CD4-positive, CD25-positive, alpha-beta regulatory T cell (primary cell): ENCODE measurements around the gene VCAN. TPM values are rescaled to one million over a fixed set of nuclear protein-coding genes. Genes with fewer than 3 reads are reported as not detected.
"Not testable (repeated sequence)": the region's sequence is repeated elsewhere in the genome, so short reads cannot be mapped to it uniquely, and the experiment has no call there.

Source experiments
- ATAC-seq, 2 donors: fragments of 150-1000 bp; cut with Tn5 transposase; one replicate each; pipeline ENCODE4 v1.10.0; 2021; ENCODE audit warnings: low read depth in 2 of 2, moderate number of reproducible peaks in 2 of 2, moderate library complexity in 1 of 2
- DNase-seq, 3 donors: peaks; one replicate each; pipeline versions ENCODE4 v3.0.0 to v3.0.0-alpha.2; 2012 to 2022; ENCODE audit warnings: mixed read lengths in 1 of 3
- H3K27ac ChIP-seq: one replicate; pipeline ENCODE4 v1.7.0; 2013; ENCODE audit warnings: mild to moderate bottlenecking, low read length; ENCODE audit not compliant: insufficient read depth, poor library complexity, severe bottlenecking
- H3K27me3 ChIP-seq: one replicate; pipeline ENCODE4 v1.7.0; 2013; ENCODE audit warnings: low read length; ENCODE audit not compliant: control insufficient read depth, insufficient read depth
- H3K36me3 ChIP-seq: one replicate; pipeline ENCODE4 v1.7.0; 2013; ENCODE audit warnings: mild to moderate bottlenecking, low read length, moderate library complexity; ENCODE audit not compliant: control insufficient read depth, insufficient read depth
- H3K4me1 ChIP-seq: 2 replicates; pipeline ENCODE4 v1.7.0; 2013; ENCODE audit warnings: mild to moderate bottlenecking, low read length; ENCODE audit not compliant: insufficient read depth, control insufficient read depth, poor library complexity, severe bottlenecking
- H3K4me3 ChIP-seq: one replicate; pipeline ENCODE4 v1.7.0; 2013; ENCODE audit warnings: low read depth, mild to moderate bottlenecking, low read length, moderate library complexity
- H3K9me3 ChIP-seq, 2 experiments: 1 replicate in 1 of 2; 2 replicates in 1 of 2; pipeline ENCODE4 v1.7.0; 2013; ENCODE audit warnings: low read length in 2 of 2, mild to moderate bottlenecking in 1 of 2, moderate library complexity in 1 of 2; ENCODE audit not compliant: control insufficient read depth in 2 of 2
- H3K27ac Mint-ChIP-seq, 3 donors: one replicate each; pipeline ENCODE4 v1.8.0; 2020 to 2022; ENCODE audit warnings: mild to moderate bottlenecking in 3 of 3, mixed read lengths in 3 of 3, moderate library complexity in 2 of 3
- H3K27me3 Mint-ChIP-seq: one replicate; pipeline ENCODE4 v1.8.0; 2022; ENCODE audit warnings: mild to moderate bottlenecking, mixed read lengths
- H3K36me3 Mint-ChIP-seq: one replicate; pipeline ENCODE4 v1.8.0; 2020; ENCODE audit warnings: mixed read lengths
- H3K4me1 Mint-ChIP-seq, 4 donors: one replicate each; pipeline ENCODE4 v1.8.0; 2020 to 2022; ENCODE audit warnings: mixed read lengths in 4 of 4, mild to moderate bottlenecking in 1 of 4
- H3K4me3 Mint-ChIP-seq, 4 donors: one replicate each; pipeline ENCODE4 v1.8.0; 2020 to 2022; ENCODE audit warnings: mild to moderate bottlenecking in 4 of 4, mixed read lengths in 4 of 4, moderate library complexity in 3 of 4
- H3K9me3 Mint-ChIP-seq, 7 donors: one replicate each; pipeline ENCODE4 v1.8.0; 2020 to 2022; ENCODE audit warnings: mixed read lengths in 7 of 7, mild to moderate bottlenecking in 3 of 7, moderate library complexity in 2 of 7
- polyA plus RNA-seq, 4 donors: library from polyadenylated mRNA; unstranded; fragments of 300-500 nt; fragmentation: Illumina TruSeq; gene quantifications; one replicate each; pipeline ENCODE4 v1.2.3, GENCODE V29; 2021
- total RNA-seq: library from RNA; stranded (reverse); gene quantifications from one replicate; pipeline ENCODE4 v1.2.3, GENCODE V29; 2022

Gene VCAN
- total and polyA plus RNA-seq, 5 donors from 2014 or later, result 0.20 to 0.85 (median 0.40) TPM; not detected in 2

DNA sequence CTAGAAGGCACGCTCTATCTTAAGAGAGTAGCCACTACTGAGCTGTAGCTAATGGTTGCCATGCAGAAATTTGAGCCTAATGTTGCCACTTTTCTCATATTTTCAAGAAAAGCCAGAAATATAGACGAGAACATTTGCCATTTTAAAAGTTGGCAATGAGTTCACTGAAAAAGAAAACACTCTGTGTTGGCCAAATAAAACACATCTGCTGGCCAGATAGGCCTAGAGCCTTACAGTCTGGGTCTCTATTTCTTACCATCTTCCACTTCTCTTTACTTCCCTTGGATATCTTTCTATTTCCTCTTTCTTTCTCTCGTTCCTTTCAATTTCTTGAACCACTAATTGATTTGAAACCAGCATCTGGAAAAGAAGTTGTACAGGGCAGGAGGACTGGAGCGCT, 36.6 kb upstream of the VCAN start:
- Mint-ChIP-seq H3K27ac (no peak overlapping the region), H3K9me3 (peaks cover 0 to 4% (median 1%) of the 10 kb centered on the region in 7 donors), H3K4me3 (no peak overlapping the region), H3K4me1 (peaks cover 0 to 3% (median 0%) of the 10 kb centered on the region in 4 donors), H3K27me3 (no peaks in the 10 kb centered on the region), H3K36me3 (no peaks in the 10 kb centered on the region)
- ATAC-seq (no peak), DNase-seq (no peak)
- Histone ChIP-seq H3K36me3 (no peaks in the 10 kb centered on the region), H3K27me3 (no peaks in the 10 kb centered on the region), H3K4me3 (no peak overlapping the region), H3K27ac (no peak overlapping the region), H3K9me3 (no peaks in the 10 kb centered on the region), H3K4me1 (no peaks in the 10 kb centered on the region)

DNA sequence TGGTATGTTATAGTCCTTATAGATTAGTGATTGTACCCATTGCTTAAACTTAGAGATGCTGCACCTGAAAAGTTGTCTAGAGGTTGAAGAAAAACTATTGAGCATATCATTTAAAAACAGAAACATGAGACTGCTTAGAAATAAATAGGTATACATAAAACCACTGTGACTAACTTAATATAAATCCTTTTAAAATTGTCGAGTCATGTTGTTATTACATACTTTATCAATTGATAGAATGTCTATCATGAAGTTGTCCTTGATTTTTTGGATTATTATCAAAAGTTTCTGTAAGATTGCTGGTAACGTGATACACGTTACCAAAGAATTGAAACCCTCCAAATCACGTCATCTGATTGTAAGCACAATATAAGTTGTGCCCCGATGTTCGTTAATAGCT, 35.3 kb upstream of the VCAN start:
- Histone ChIP-seq H3K9me3 (no peaks in the 10 kb centered on the region), H3K36me3 (no peaks in the 10 kb centered on the region), H3K4me1 (no peaks in the 10 kb centered on the region), H3K4me3 (no peak overlapping the region), H3K27ac (no peak overlapping the region), H3K27me3 (no peaks in the 10 kb centered on the region)
- Mint-ChIP-seq H3K4me3 (no peak overlapping the region), H3K27ac (no peak overlapping the region), H3K27me3 (no peaks in the 10 kb centered on the region), H3K36me3 (no peaks in the 10 kb centered on the region), H3K4me1 (no peaks in the 10 kb centered on the region), H3K9me3 (peaks cover 0 to 4% (median 1%) of the 10 kb centered on the region in 7 donors)
- ATAC-seq (no peak), DNase-seq (no peak)

GRCh38 chr5:83437697-83438096, 33.8 kb upstream of the VCAN start:
- H3K27ac ChIP-seq, H3K27me3 ChIP-seq, H3K4me3 ChIP-seq, H3K4me3 Mint-ChIP-seq, DNase-seq, H3K36me3 Mint-ChIP-seq, H3K4me1 ChIP-seq, H3K27ac Mint-ChIP-seq, H3K27me3 Mint-ChIP-seq, ATAC-seq, H3K4me1 Mint-ChIP-seq, H3K9me3 ChIP-seq, H3K36me3 ChIP-seq, H3K9me3 Mint-ChIP-seq: not testable (repeated sequence)

GRCh38 chr5:83440826-83441225, 30.7 kb upstream of the VCAN start:
- H3K27me3 ChIP-seq, result no peaks in the 10 kb centered on the region
- Mint-ChIP-seq H3K9me3 (peaks cover 0 to 4% (median 1%) of the 10 kb centered on the region in 7 donors), H3K27ac (no peak overlapping the region), H3K4me3 (no peak overlapping the region), H3K36me3 (no peaks in the 10 kb centered on the region), H3K4me1 (no peaks in the 10 kb centered on the region), H3K27me3 (peaks cover 7% of the 10 kb centered on the region)
- ATAC-seq (no peak), DNase-seq (no peak)
- H3K4me3 ChIP-seq, result no peak overlapping the region
- no peaks in the 10 kb centered on the region for H3K9me3 ChIP-seq
- no peak overlapping the region for H3K27ac ChIP-seq
- no peaks in the 10 kb centered on the region for H3K36me3 ChIP-seq
- H3K4me1 ChIP-seq, result no peaks in the 10 kb centered on the region

GRCh38 chr5:83441747-83442146, 29.8 kb upstream of the VCAN start:
- Mint-ChIP-seq H3K27me3 (peaks cover 11% of the 10 kb centered on the region), H3K36me3 (no peaks in the 10 kb centered on the region), H3K27ac (no peak overlapping the region), H3K9me3 (peaks cover 0 to 2% (median under 1%) of the 10 kb centered on the region in 7 donors), H3K4me1 (no peaks in the 10 kb centered on the region), H3K4me3 (no peak overlapping the region)
- H3K4me3 ChIP-seq, result no peak overlapping the region
- no peak for ATAC-seq
- H3K27ac ChIP-seq, result no peak overlapping the region
- no peaks in the 10 kb centered on the region for H3K36me3 ChIP-seq
- no peaks in the 10 kb centered on the region for H3K4me1 ChIP-seq
- no peaks in the 10 kb centered on the region for H3K9me3 ChIP-seq
- no peak for DNase-seq
- no peaks in the 10 kb centered on the region for H3K27me3 ChIP-seq

GRCh38 chr5:83443534-83443933, 28.0 kb upstream of the VCAN start:
- Mint-ChIP-seq H3K9me3 (peaks cover 0 to 2% (median 0%) of the 10 kb centered on the region in 7 donors), H3K4me1 (no peaks in the 10 kb centered on the region), H3K4me3 (no peak overlapping the region), H3K27ac (no peak overlapping the region), H3K36me3 (no peaks in the 10 kb centered on the region), H3K27me3 (peaks cover 11% of the 10 kb centered on the region)
- Histone ChIP-seq H3K27ac (no peak overlapping the region), H3K4me1 (no peaks in the 10 kb centered on the region), H3K9me3 (no peaks in the 10 kb centered on the region), H3K27me3 (no peaks in the 10 kb centered on the region), H3K4me3 (no peak overlapping the region), H3K36me3 (no peaks in the 10 kb centered on the region)
- no peak for ATAC-seq
- DNase-seq, result no peak

- no peaks in the 10 kb centered on the region for H3K9me3 ChIP-seq
- H3K4me1 ChIP-seq, result no peaks in the 10 kb centered on the region
- H3K4me3 Mint-ChIP-seq, result no peak overlapping the region
- no peaks in the 10 kb centered on the region for H3K9me3 Mint-ChIP-seq
- H3K36me3 Mint-ChIP-seq, result no peaks in the 10 kb centered on the region
- H3K27ac Mint-ChIP-seq, result no peak overlapping the region
- H3K36me3 ChIP-seq, result no peaks in the 10 kb centered on the region
- no peak for ATAC-seq
- H3K4me3 ChIP-seq, result no peak overlapping the region
- peaks cover 11% of the 10 kb centered on the region for H3K27me3 Mint-ChIP-seq
- no peak overlapping the region for H3K27ac ChIP-seq
- H3K27me3 ChIP-seq, result no peaks in the 10 kb centered on the region
- H3K4me1 Mint-ChIP-seq, result no peaks in the 10 kb centered on the region
- no peak for DNase-seq
Observed at GRCh38 chr5:83444445-83444844, 27.1 kb upstream of the VCAN start.

DNA sequence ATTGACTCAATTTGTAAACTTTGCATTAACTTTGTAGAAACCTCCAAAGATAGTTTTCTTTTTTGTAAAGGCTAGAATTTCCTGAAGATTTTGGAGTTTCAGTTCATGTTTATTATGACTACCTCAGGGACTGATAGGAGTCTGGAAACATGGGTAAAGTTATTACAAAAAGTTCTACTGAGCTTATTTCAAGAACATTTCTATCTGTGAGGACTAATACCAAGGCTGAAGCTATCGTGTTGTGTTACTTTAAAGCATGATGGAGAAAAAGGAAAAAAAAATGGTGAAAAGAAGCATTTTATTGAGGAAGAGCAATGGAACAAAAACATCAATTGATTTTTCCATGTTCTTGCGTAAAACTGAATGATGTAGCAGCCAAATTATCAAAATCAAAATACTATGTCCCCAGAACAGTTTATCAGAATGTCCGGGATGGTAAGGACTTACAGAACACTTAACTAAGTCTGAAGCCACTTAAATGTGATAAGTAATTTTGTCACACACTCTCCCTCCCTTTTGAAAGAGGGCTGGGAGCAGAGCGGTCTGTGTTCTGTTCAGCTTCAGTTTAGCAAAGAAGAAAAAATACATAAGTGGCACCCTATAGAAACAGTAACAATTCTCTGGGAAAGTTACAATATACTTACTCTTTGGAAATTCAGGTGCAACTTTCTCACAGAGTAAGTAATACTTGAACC, 25.1 kb upstream of the VCAN start:
- Histone ChIP-seq H3K27ac (no peak overlapping the region), H3K27me3 (no peaks in the 10 kb centered on the region), H3K9me3 (no peaks in the 10 kb centered on the region), H3K4me1 (no peaks in the 10 kb centered on the region), H3K36me3 (no peaks in the 10 kb centered on the region), H3K4me3 (no peak overlapping the region)
- Mint-ChIP-seq H3K27ac (no peak overlapping the region), H3K9me3 (peaks cover 0 to 2% (median 0%) of the 10 kb centered on the region in 7 donors), H3K4me1 (no peaks in the 10 kb centered on the region), H3K36me3 (no peaks in the 10 kb centered on the region), H3K27me3 (peaks cover 11% of the 10 kb centered on the region), H3K4me3 (no peak overlapping the region)
- ATAC-seq (no peak), DNase-seq (no peak)
